AG04449 (cell line): Measurements from ENCODE around the gene ZFYVE16.

ENCODE experiments used
- CTCF ChIA-PET: fragments of 350-600 bp; formaldehyde crosslinking; extraction: SDS; loops from one replicate; lab custom pipeline; 2021; ENCODE audit warnings: antibody characterized with exemption; lab: Yijun Ruan, JAX
- POLR2A ChIA-PET: fragments of 400-600, 350-600 bp; formaldehyde crosslinking; extraction: SDS; loops from one replicate; lab custom pipeline; 2020; ENCODE audit warnings: antibody characterized with exemption, inconsistent platforms; lab: Yijun Ruan, JAX
- DNase-seq: peaks from one replicate; pipeline ENCODE4 v3.0.0-alpha.2; 2010; ENCODE audit warnings: low read depth, low spot score
- H3K4me3 ChIP-seq: 2 replicates; pipeline ENCODE4 v1.5.1; 2011; ENCODE audit warnings: low read depth, mild to moderate bottlenecking, control low read depth, low read length
- CTCF ChIP-seq: IDR thresholded peaks from one replicate; pipeline ENCODE4 v1.5.1; 2011; ENCODE audit warnings: mild to moderate bottlenecking, moderate library complexity, low read length, control low read depth, inconsistent platforms; ENCODE audit not compliant: insufficient read depth; ENCODE audit errors: missing control alignments

ZFYVE16 gene

GRCh38 chr5:80502800-80503199 is 94.9 kb downstream of the ZFYVE16 start:
- H3K4me3 ChIP-seq, result no peak overlapping the region
- TF ChIP-seq CTCF, result no peak
- no peak for DNase-seq
- ChIA-PET CTCF (no interaction called here), POLR2A (no interaction called here)

- CTCF ChIA-PET, result no interaction called here
- H3K4me3 ChIP-seq, result no peak overlapping the region
- POLR2A ChIA-PET, result no interaction called here
- DNase-seq, result no peak
- no peak for TF ChIP-seq CTCF
Measured at GRCh38 chr5:80503641-80504040, 95.8 kb downstream of the ZFYVE16 start.

GRCh38 chr5:80504833-80505232 is 97.0 kb downstream of the ZFYVE16 start:
- POLR2A ChIA-PET, result no interaction called here
- H3K4me3 ChIP-seq, result no peak overlapping the region
- CTCF ChIA-PET, result no interaction called here
- no peak for TF ChIP-seq CTCF
- no peak for DNase-seq

- no peak for DNase-seq
- ChIA-PET POLR2A (no interaction called here), CTCF (no interaction called here)
- no peak for TF ChIP-seq CTCF
- H3K4me3 ChIP-seq, result no peak overlapping the region
Measured at GRCh38 chr5:80507663-80508062, 99.8 kb downstream of the ZFYVE16 start.

- no peak for DNase-seq
- ChIA-PET CTCF (no interaction called here), POLR2A (no interaction called here)
- H3K4me3 ChIP-seq, result no peak overlapping the region
- TF ChIP-seq CTCF, result no peak
Measured at GRCh38 chr5:80508844-80509243, 101.0 kb downstream of the ZFYVE16 start.

- ChIA-PET POLR2A (no interaction called here), CTCF (interaction anchor here (0.7 kb wide), 1 partner anchor 31 kb away, joined by 3 read pairs; no protein-coding TSS in a partner anchor)
- H3K4me3 ChIP-seq, result no peak overlapping the region
- no peak for TF ChIP-seq CTCF
- no peak for DNase-seq
Measured at GRCh38 chr5:80509362-80509761, 101.5 kb downstream of the ZFYVE16 start.

- POLR2A ChIA-PET, result no interaction called here
- CTCF ChIA-PET, result interaction anchor here (1.3 to 1.6 kb wide), 2 partner anchors 11 to 34 kb away, joined by 4 to 6 read pairs; no protein-coding TSS in a partner anchor
- H3K4me3 ChIP-seq, result no peak overlapping the region
- TF ChIP-seq CTCF, result no peak
- peak; percentile 38 for DNase-seq
Measured at GRCh38 chr5:80516826-80517225, 109.0 kb downstream of the ZFYVE16 start.
